A673 (cell line): ENCODE data around the gene WDR53. TPM values are rescaled to one million over a fixed set of nuclear protein-coding genes. Genes with fewer than 3 reads are reported as not detected.

Experiments
- BruUV-seq: library from RNA; stranded (reverse); fragments of 400-500 nt; replicated peaks from 2 replicates; lab custom pipeline; 2021; lab: Mats Ljungman, UMichigan
- CTCF ChIA-PET: fragments of 300-600 bp; sonication (Branson Sonifier 250); formaldehyde crosslinking; loops from one replicate; lab custom pipeline; 2022; ENCODE audit warnings: antibody characterized with exemption; lab: Charles Lee
- POLR2A ChIA-PET: fragments of 300-600 bp; sonication (Branson Sonifier 250); formaldehyde crosslinking; loops from one replicate; lab custom pipeline; 2022; ENCODE audit warnings: antibody characterized with exemption; ENCODE audit not compliant: low non-redundant PET; lab: Charles Lee
- DNase-seq: peaks from one replicate; pipeline ENCODE4 v3.0.0-alpha.2; 2015; ENCODE audit warnings: low spot score
- H3K27ac ChIP-seq: fragments of 200-600 bp; sonication (generic); 2 replicates; pipeline ENCODE4 v1.5.1; 2016; ENCODE audit warnings: mixed run types, low read depth, mild to moderate bottlenecking, mixed read lengths, antibody characterized with exemption, low read length; ENCODE audit not compliant: poor library complexity, severe bottlenecking
- H3K27me3 ChIP-seq: fragments of 200-600 bp; sonication (generic); replicated peaks from 2 replicates; pipeline ENCODE4 v1.6.1; 2017; ENCODE audit warnings: mixed run types, low read depth, mild to moderate bottlenecking, mixed read lengths, antibody characterized with exemption, low read length; ENCODE audit not compliant: insufficient read depth, poor library complexity
- H3K36me3 ChIP-seq: fragments of 200-600 bp; sonication (generic); 2 replicates; pipeline ENCODE4 v1.6.1; 2016; ENCODE audit warnings: mixed run types, mild to moderate bottlenecking, mixed read lengths, antibody characterized with exemption, low read length; ENCODE audit not compliant: insufficient read depth, poor library complexity, severe bottlenecking
- H3K4me1 ChIP-seq: fragments of 200-600 bp; sonication (generic); 2 replicates; pipeline ENCODE4 v1.6.1; 2017; ENCODE audit warnings: mixed run types, mild to moderate bottlenecking, mixed read lengths, antibody characterized with exemption, low read length; ENCODE audit not compliant: insufficient read depth, poor library complexity, severe bottlenecking
- H3K4me3 ChIP-seq: fragments of 200-600 bp; sonication (generic); 2 replicates; pipeline ENCODE4 v1.5.1; 2016; ENCODE audit warnings: low read depth, mixed run types, mild to moderate bottlenecking, mixed read lengths, low read length; ENCODE audit not compliant: poor library complexity, severe bottlenecking
- H3K9me3 ChIP-seq: fragments of 200-600 bp; sonication (generic); 2 replicates; pipeline ENCODE4 v1.6.1; 2016; ENCODE audit warnings: mixed run types, low read depth, mild to moderate bottlenecking, mixed read lengths, antibody characterized with exemption, low read length; ENCODE audit not compliant: poor library complexity, severe bottlenecking
- EZH2 ChIP-seq: fragments of 200-600 bp; sonication (generic); IDR thresholded peaks from 2 replicates; pipeline ENCODE4 v1.6.1; 2017; ENCODE audit warnings: borderline replicate concordance, low read depth, mild to moderate bottlenecking, mixed read lengths, antibody characterized with exemption, low read length; ENCODE audit not compliant: poor library complexity, severe bottlenecking
- intact Hi-C: fragments of 100-400 bp; cut with micrococcal nuclease; formaldehyde crosslinking; loops from one replicate; pipeline ENCODE4 v1.10.0; 2022; ENCODE audit not compliant: unreplicated experiment
- total RNA-seq: library from RNA; stranded (reverse); gene quantifications from 2 replicates; pipeline ENCODE4 v1.2.3, GENCODE V29; 2021
- TF ChIP-seq, protein P1 (sequence below): fragments of 300-800, 200-600 bp; sonication (generic); conservative IDR thresholded peaks from 2 replicates; pipeline ENCODE4 v1.5.1; 2017; ENCODE audit warnings: low read depth, mild to moderate bottlenecking, antibody characterized with exemption, low read length, moderate library complexity, mixed read lengths

The WDR53 gene
- total RNA-seq, 1 experiment from 2014 or later, result 23.1 TPM

DNA sequence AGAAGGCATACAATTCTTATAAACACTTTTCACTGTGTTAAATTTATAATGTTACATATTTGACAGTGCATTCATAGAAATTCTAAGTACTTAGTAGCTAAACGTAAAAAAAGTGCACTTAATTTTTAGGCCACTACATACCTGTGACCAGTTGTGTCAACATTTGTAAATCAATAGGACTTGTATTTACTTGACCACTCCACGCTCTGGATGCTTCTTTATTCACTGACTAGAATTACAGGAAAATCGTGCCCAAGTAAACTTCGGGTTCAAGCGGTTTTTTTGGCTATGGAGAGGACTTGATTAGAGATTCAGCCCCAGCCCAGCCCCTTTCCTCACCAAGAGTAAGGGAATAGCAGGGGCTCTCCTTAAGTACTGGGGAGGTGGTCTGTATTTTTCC lies 21.8 kb downstream of the WDR53 start:
- no peaks in the 10 kb centered on the region for H3K9me3 ChIP-seq
- no peak for TF ChIP-seq EZH2
- TF ChIP-seq, protein P1, sequence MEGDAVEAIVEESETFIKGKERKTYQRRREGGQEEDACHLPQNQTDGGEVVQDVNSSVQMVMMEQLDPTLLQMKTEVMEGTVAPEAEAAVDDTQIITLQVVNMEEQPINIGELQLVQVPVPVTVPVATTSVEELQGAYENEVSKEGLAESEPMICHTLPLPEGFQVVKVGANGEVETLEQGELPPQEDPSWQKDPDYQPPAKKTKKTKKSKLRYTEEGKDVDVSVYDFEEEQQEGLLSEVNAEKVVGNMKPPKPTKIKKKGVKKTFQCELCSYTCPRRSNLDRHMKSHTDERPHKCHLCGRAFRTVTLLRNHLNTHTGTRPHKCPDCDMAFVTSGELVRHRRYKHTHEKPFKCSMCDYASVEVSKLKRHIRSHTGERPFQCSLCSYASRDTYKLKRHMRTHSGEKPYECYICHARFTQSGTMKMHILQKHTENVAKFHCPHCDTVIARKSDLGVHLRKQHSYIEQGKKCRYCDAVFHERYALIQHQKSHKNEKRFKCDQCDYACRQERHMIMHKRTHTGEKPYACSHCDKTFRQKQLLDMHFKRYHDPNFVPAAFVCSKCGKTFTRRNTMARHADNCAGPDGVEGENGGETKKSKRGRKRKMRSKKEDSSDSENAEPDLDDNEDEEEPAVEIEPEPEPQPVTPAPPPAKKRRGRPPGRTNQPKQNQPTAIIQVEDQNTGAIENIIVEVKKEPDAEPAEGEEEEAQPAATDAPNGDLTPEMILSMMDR, result no peak
- no peak for DNase-seq
- no peaks in the 10 kb centered on the region for H3K4me1 ChIP-seq
- no peaks in the 10 kb centered on the region for H3K36me3 ChIP-seq
- ChIA-PET POLR2A (no interaction called here), CTCF (no interaction called here)
- no peak overlapping the region for H3K4me3 ChIP-seq
- intact Hi-C loops, result no loop called here
- no peaks in the 10 kb centered on the region for H3K27me3 ChIP-seq
- no TSS peak for BruUV-seq
- H3K27ac ChIP-seq, result no peak overlapping the region

DNA sequence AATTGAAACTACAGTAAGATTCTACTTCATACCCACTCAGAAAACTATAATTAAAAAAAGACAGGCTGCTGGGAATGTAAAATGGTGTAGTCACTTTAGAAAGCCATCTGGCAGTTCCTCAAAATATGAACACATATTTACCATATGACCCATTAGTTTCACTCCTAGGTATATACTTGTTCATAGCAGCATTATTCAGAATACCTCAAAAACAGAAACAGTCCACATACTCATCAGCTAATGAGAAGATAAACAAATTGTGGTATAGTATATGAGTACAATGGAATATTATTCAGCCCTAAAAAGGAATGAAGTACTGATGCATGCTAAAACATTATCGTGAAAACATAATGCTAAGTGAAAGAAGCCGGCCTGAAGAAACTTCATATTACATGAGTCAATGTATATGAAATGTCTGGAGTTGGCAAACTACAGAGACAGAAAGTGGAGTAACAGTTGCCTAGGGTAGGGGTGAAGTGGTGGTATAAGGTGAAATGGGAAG lies 23.8 kb downstream of the WDR53 start:
- Histone ChIP-seq H3K9me3 (no peaks in the 10 kb centered on the region), H3K36me3 (no peaks in the 10 kb centered on the region), H3K4me3 (no peak overlapping the region), H3K27me3 (no peaks in the 10 kb centered on the region), H3K27ac (no peak overlapping the region), H3K4me1 (no peaks in the 10 kb centered on the region)
- ChIA-PET POLR2A (no interaction called here), CTCF (no interaction called here)
- BruUV-seq, result no TSS peak
- TF ChIP-seq, protein P1, result no peak
- no peak for TF ChIP-seq EZH2
- intact Hi-C loops, result no loop called here
- DNase-seq, result no peak

DNA sequence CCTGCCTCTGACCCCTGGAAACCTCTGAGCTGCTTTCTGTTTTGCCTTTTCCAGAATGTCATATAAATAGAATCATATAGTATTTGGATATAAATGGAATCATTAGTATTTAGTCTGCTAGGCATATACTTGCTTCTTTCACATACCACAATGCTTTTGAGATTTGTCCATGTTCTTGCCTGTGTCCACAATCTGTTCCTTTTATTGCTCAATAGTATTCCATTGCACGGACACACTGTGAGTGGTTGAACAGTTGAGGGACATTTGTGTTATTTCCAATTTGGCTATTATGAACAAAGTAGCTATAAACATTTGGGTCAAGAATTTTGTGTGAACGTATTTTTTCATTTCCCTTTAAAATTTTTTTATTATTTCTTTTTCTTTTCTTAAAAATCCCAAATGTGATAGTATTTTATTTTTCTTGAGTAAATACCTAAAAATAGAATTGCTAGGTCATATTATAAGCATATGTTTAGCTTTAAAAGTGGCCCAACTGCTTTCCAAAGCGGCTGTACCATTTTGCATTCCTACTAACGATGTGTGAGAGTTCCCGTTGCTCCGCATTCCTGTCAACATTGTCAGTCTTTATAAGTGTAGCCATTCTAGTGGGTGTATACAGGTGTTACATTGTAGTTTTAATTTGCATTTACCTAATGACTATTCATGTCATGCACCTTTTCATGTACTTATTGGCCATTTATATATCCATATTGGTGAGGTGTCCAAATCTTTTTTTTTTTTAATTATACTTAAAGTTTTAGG lies 26.5 kb downstream of the WDR53 start:
- Histone ChIP-seq H3K36me3 (no peaks in the 10 kb centered on the region), H3K4me3 (no peak overlapping the region), H3K9me3 (no peaks in the 10 kb centered on the region), H3K27ac (no peak overlapping the region), H3K4me1 (no peaks in the 10 kb centered on the region), H3K27me3 (no peaks in the 10 kb centered on the region)
- intact Hi-C loops, result no loop called here
- no peak for TF ChIP-seq EZH2
- TF ChIP-seq, protein P1, result no peak
- no TSS peak for BruUV-seq
- ChIA-PET CTCF (no interaction called here), POLR2A (no interaction called here)
- DNase-seq, result no peak
